OCI-LY1 (cell line): Measurements from ENCODE around the gene ACSL1.
A peak's percentile ranks its signal among the peaks of the same experiment; 100 is the strongest.
"Not testable (repeated sequence)": the region's sequence is repeated elsewhere in the genome, so short reads cannot be mapped to it uniquely, and the experiment has no call there.

ENCODE experiments used
- H2AFZ ChIP-seq: fragments of 200-600 bp; sonication (generic), shearing (Covaris generic); 2 replicates; pipeline ENCODE4 v1.6.0; 2014; ENCODE audit warnings: antibody characterized with exemption, mild to moderate bottlenecking, low read length
- H3F3A ChIP-seq: fragments of 200-600 bp; sonication (generic), shearing (Covaris generic); 2 replicates; pipeline ENCODE4 v1.6.0; 2014; ENCODE audit warnings: mild to moderate bottlenecking, antibody characterized with exemption, low read length, moderate library complexity; ENCODE audit not compliant: insufficient read depth
- H3K27ac ChIP-seq: fragments of 200-600 bp; sonication (generic); 2 replicates; pipeline ENCODE4 v1.5.1; 2014; ENCODE audit warnings: low read length, mixed run types, mild to moderate bottlenecking, low read depth; ENCODE audit not compliant: poor library complexity, severe bottlenecking
- H3K27me3 ChIP-seq: fragments of 200-600 bp; sonication (generic); 2 replicates; pipeline ENCODE4 v1.6.0; 2014; ENCODE audit warnings: antibody characterized with exemption, mild to moderate bottlenecking, low read length, moderate library complexity; ENCODE audit not compliant: insufficient read depth
- H3K36me3 ChIP-seq: fragments of 200-600 bp; sonication (generic); 2 replicates; pipeline ENCODE4 v1.6.1; 2014; ENCODE audit warnings: mild to moderate bottlenecking, antibody characterized with exemption, low read length, moderate library complexity, mixed read lengths; ENCODE audit not compliant: insufficient read depth
- H3K4me1 ChIP-seq: fragments of 200-600 bp; sonication (generic); 2 replicates; pipeline ENCODE4 v1.5.1; 2014; ENCODE audit warnings: mild to moderate bottlenecking, low read length, moderate library complexity; ENCODE audit not compliant: insufficient read depth, severe bottlenecking
- H3K4me2 ChIP-seq: fragments of 200-600 bp; sonication (generic), shearing (Covaris generic); 2 replicates; pipeline ENCODE4 v1.6.1; 2014; ENCODE audit warnings: low read length
- H3K4me3 ChIP-seq: fragments of 200-600 bp; sonication (generic); 2 replicates; pipeline ENCODE4 v1.5.1; 2014; ENCODE audit warnings: low read length, low read depth, mild to moderate bottlenecking, mixed read lengths; ENCODE audit not compliant: poor library complexity, severe bottlenecking
- H3K79me2 ChIP-seq: fragments of 200-600 bp; shearing (Covaris generic); 2 replicates; pipeline ENCODE4 v1.6.1; 2016; ENCODE audit warnings: mixed run types, low read length, mixed read lengths; ENCODE audit not compliant: insufficient read depth
- H3K9ac ChIP-seq: fragments of 200-600 bp; sonication (generic), shearing (Covaris generic); 2 replicates; pipeline ENCODE4 v1.6.1; 2014; ENCODE audit warnings: mild to moderate bottlenecking, low read length, mixed read lengths
- H3K9me2 ChIP-seq: fragments of 200-600 bp; sonication (generic), shearing (Covaris generic); 2 replicates; pipeline ENCODE4 v1.6.1; 2014; ENCODE audit warnings: low read depth, mild to moderate bottlenecking, low read length, mixed read lengths
- H3K9me3 ChIP-seq: fragments of 200-600 bp; shearing (Covaris generic); 2 replicates; pipeline ENCODE4 v1.6.1; 2014; ENCODE audit warnings: low read length, mixed read lengths
- H4K20me1 ChIP-seq: fragments of 200-600 bp; sonication (generic), shearing (Covaris generic); 2 replicates; pipeline ENCODE4 v1.6.0; 2016; ENCODE audit warnings: mild to moderate bottlenecking, low read length; ENCODE audit not compliant: insufficient read depth
- CTCF ChIP-seq: fragments of 200-600 bp; sonication (generic), shearing (Covaris generic); IDR thresholded peaks from 2 replicates; pipeline ENCODE4 v1.5.1; 2017; ENCODE audit warnings: mild to moderate bottlenecking, antibody characterized with exemption, low read length, moderate library complexity, mixed read lengths
- EZH2 ChIP-seq: fragments of 200-600 bp; sonication (generic), shearing (Covaris generic); IDR thresholded peaks from 2 replicates; pipeline ENCODE4 v1.8.0; 2017; ENCODE audit warnings: borderline replicate concordance, mixed run types, mild to moderate bottlenecking, antibody characterized with exemption, low read length, moderate library complexity, mixed read lengths

ACSL1 gene

DNA sequence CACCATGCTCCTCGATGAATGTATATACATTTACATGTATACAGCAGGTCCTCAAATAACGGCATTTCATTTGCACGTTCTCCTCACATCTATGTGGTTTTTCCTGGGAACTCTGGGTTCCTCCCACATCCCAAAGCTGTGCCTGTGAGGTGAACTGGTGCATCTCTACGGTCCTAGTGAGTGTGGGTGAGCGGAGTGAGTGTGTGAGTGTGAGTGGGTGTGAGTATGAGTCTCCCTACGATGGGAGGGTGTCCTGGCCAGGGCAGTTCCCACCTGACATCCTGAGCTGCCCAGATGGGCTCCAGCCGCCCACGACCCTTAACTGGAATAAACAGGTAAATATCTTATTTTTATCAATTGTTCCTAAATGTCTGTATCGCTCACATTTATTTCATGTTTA is 40.0 kb downstream of the ACSL1 start:
- Histone ChIP-seq H3K4me3 (no peak overlapping the region), H2AFZ (no peak overlapping the region), H3F3A (no peaks in the 10 kb centered on the region), H3K9ac (no peak overlapping the region), H3K4me1 (peaks cover 12% of the 10 kb centered on the region), H3K4me2 (no peak overlapping the region), H3K9me2 (no peaks in the 10 kb centered on the region), H3K9me3 (no peaks in the 10 kb centered on the region), H3K79me2 (no peaks in the 10 kb centered on the region), H3K36me3 (no peaks in the 10 kb centered on the region), H3K27ac (no peak overlapping the region), H3K27me3 (no peaks in the 10 kb centered on the region), H4K20me1 (no peaks in the 10 kb centered on the region)
- TF ChIP-seq EZH2 (no peak), CTCF (no peak)

DNA sequence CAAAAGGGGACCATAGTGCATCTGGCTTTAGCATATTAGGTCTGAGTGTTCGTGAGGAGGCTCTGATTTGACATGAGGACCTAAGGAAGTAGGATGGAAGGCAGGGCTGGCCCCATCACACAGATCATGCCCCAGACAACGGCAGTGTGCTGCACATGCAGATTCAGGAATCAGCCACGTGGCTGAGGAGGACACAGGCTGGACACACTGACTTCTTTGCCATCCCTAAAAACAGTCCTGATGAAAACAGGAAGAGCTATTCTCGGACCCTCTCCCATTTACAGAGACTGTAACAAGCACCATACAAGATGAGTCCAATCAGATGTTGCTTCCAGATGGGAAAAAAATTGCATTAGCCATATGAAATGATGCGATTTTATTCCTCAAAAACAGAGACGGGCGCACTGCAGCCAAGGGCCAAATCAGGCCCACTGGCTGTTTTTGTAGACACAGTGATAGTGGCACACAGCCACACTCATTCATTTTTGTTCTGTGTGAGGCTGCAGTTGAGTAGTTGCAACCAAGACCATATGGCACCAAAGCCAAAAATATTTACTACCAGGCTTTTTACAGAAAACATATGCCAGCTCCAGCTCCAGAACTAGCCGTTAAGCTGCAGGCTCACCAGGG is 41.0 kb downstream of the ACSL1 start:
- TF ChIP-seq CTCF, result no peak
- no peak for TF ChIP-seq EZH2
- Histone ChIP-seq H3K27ac (no peak overlapping the region), H3K36me3 (no peaks in the 10 kb centered on the region), H3K9me3 (no peaks in the 10 kb centered on the region), H3F3A (no peaks in the 10 kb centered on the region), H3K79me2 (no peaks in the 10 kb centered on the region), H3K4me2 (no peak overlapping the region), H4K20me1 (no peaks in the 10 kb centered on the region), H2AFZ (no peak overlapping the region), H3K4me3 (no peak overlapping the region), H3K9ac (no peak overlapping the region), H3K27me3 (no peaks in the 10 kb centered on the region), H3K4me1 (peaks cover 12% of the 10 kb centered on the region), H3K9me2 (no peaks in the 10 kb centered on the region)

- H3K36me3 ChIP-seq, result no peaks in the 10 kb centered on the region
Observed at GRCh38 chr4:184782731-184783373, 42.9 kb downstream of the ACSL1 start.

GRCh38 chr4:184779160-184779559 is 46.6 kb downstream of the ACSL1 start:
- H3K79me2 ChIP-seq, H4K20me1 ChIP-seq, H3K9me2 ChIP-seq, H3K9me3 ChIP-seq, H3K27ac ChIP-seq, H3F3A ChIP-seq, H3K36me3 ChIP-seq, H2AFZ ChIP-seq, H3K27me3 ChIP-seq, H3K9ac ChIP-seq, H3K4me2 ChIP-seq, H3K4me3 ChIP-seq: not testable (repeated sequence)
- peaks cover 12% of the 10 kb centered on the region for H3K4me1 ChIP-seq

More at GRCh38 chr4:184782731-184783373, 42.9 kb downstream of the ACSL1 start:
- Histone ChIP-seq H3K9ac (no peak overlapping the region), H3K27me3 (no peaks in the 10 kb centered on the region), H3K4me2 (peak overlapping the region; percentile 44; the same call in 1 of the 2 replicates), H3K79me2 (no peaks in the 10 kb centered on the region), H4K20me1 (no peaks in the 10 kb centered on the region), H3K27ac (no peak overlapping the region), H3K4me1 (peaks cover 12% of the 10 kb centered on the region), H2AFZ (peak overlapping the region; percentile 45; the same call in 1 of the 2 replicates), H3K4me3 (peak overlapping the region; percentile 25), H3F3A (no peaks in the 10 kb centered on the region), H3K9me3 (no peaks in the 10 kb centered on the region), H3K9me2 (no peaks in the 10 kb centered on the region)
- TF ChIP-seq EZH2 (no peak), CTCF (no peak)
